NB4 (cell line): ENCODE data around the gene HES4.

Experiments
- POLR2A ChIP-seq: IDR thresholded peaks from 2 replicates; pipeline ENCODE4 v1.6.1; 2011; ENCODE audit warnings: mild to moderate bottlenecking; ENCODE audit not compliant: insufficient read length; ENCODE audit errors: extremely low read depth
- TF ChIP-seq, protein P1 (sequence below): IDR thresholded peaks from one replicate; pipeline ENCODE4 v1.5.1; 2012; ENCODE audit warnings: low read depth, low read length

DNA sequence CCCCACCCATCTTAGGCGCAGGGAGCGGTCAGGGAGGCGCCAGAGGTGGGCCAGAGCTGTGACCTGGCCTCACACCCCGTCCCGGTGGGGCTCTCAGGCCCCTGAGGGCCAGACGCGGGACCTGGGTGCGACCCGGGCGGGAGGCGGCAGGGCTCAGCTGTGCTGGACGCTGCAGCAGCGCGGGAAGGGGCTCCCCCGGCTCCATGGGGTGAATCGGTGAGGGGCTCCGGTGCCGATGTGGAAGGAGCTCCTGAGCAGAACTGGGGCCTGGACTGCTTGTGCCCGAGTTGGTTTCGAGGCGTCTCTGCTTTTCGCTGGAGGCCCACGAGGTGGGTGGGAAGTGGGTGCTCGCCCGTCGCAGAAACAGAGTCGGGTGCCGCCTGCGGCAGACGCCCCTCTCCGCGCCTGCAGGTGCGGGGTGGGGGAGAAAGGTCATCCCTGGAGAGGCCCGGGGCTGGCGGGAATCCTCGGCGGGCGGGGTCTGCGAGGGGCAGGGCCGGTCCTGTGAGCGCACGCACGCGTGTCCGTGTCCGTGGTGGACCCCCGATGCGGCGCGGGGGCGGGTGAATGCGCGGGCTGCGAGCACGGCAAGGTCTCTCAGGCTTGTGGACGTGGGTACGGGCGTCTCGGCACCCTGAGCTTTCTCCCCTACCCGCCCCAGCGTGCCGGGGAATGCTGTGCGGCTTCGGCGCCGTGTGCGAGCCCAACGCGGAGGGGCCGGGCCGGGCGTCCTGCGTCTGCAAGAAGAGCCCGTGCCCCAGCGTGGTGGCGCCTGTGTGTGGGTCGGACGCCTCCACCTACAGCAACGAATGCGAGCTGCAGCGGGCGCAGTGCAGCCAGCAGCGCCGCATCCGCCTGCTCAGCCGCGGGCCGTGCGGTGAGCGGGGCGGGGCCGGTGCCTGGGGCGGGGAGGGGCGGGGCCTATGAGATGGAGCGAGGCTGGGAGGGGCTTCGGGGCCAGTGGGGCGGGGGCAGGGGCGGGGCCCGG lies 40.4 kb upstream of the HES4 start:
- TF ChIP-seq POLR2A: no peak
- TF ChIP-seq, protein P1, sequence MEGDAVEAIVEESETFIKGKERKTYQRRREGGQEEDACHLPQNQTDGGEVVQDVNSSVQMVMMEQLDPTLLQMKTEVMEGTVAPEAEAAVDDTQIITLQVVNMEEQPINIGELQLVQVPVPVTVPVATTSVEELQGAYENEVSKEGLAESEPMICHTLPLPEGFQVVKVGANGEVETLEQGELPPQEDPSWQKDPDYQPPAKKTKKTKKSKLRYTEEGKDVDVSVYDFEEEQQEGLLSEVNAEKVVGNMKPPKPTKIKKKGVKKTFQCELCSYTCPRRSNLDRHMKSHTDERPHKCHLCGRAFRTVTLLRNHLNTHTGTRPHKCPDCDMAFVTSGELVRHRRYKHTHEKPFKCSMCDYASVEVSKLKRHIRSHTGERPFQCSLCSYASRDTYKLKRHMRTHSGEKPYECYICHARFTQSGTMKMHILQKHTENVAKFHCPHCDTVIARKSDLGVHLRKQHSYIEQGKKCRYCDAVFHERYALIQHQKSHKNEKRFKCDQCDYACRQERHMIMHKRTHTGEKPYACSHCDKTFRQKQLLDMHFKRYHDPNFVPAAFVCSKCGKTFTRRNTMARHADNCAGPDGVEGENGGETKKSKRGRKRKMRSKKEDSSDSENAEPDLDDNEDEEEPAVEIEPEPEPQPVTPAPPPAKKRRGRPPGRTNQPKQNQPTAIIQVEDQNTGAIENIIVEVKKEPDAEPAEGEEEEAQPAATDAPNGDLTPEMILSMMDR: no peak
